NCI-H2227 treated with DMSO at 0.1 percent for 48 hours (cell line): ENCODE measurements around the gene ABCA3.

Experiments used
- DNase-seq: peaks from one replicate; lab custom pipeline; 2025; lab: John Stamatoyannopoulos, UW

The ABCA3 gene

GRCh38 chr16:2357331-2357730, 16.8 kb upstream of the ABCA3 start:
- DNase-seq = no peak

- no peak for DNase-seq
Measured at GRCh38 chr16:2350500-2350899, 10.0 kb upstream of the ABCA3 start.

GRCh38 chr16:2343211-2343610, 2.7 kb upstream of the ABCA3 start:
- DNase-seq = no peak

- DNase-seq = no peak
Measured at GRCh38 chr16:2341456-2342447, 1.2 kb upstream of the ABCA3 start.

- DNase-seq = peak; percentile 62
Measured at GRCh38 chr16:2339521-2340484, 725 bp downstream of the ABCA3 start.

GRCh38 chr16:2337431-2338296, 2.9 kb downstream of the ABCA3 start:
- DNase-seq = no peak

- no peak for DNase-seq
Measured at GRCh38 chr16:2335286-2335895, 5.1 kb downstream of the ABCA3 start.

- no peak for DNase-seq
Measured at GRCh38 chr16:2333772-2334379, 6.7 kb downstream of the ABCA3 start.

GRCh38 chr16:2333231-2333630, 7.3 kb downstream of the ABCA3 start:
- no peak for DNase-seq

GRCh38 chr16:2331931-2332267, 8.6 kb downstream of the ABCA3 start:
- no peak for DNase-seq

GRCh38 chr16:2331199-2331930, 9.2 kb downstream of the ABCA3 start:
- DNase-seq = no peak

GRCh38 chr16:2329532-2329931, 11.0 kb downstream of the ABCA3 start:
- DNase-seq = no peak

GRCh38 chr16:2328428-2328827, 12.1 kb downstream of the ABCA3 start:
- DNase-seq = no peak

- no peak for DNase-seq
Measured at GRCh38 chr16:2326191-2326590, 14.3 kb downstream of the ABCA3 start.

GRCh38 chr16:2325791-2326190, 14.7 kb downstream of the ABCA3 start:
- DNase-seq = no peak

- DNase-seq = no peak
Measured at GRCh38 chr16:2325181-2325580, 15.3 kb downstream of the ABCA3 start.

- no peak for DNase-seq
Measured at GRCh38 chr16:2324296-2324859, 16.1 kb downstream of the ABCA3 start.

- DNase-seq = no peak
Measured at GRCh38 chr16:2323701-2324100, 16.8 kb downstream of the ABCA3 start.

- DNase-seq = no peak
Measured at GRCh38 chr16:2319606-2320005, 20.9 kb downstream of the ABCA3 start.
